Cardiac muscle cell (in vitro differentiated cells and primary cell): ENCODE measurements around the gene KLHDC1. TPM values are rescaled to one million over a fixed set of nuclear protein-coding genes. Genes with fewer than 3 reads are reported as not detected.
A peak's percentile ranks its signal among the peaks of the same experiment; 100 is the strongest.
"Not testable (repeated sequence)": the region's sequence is repeated elsewhere in the genome, so short reads cannot be mapped to it uniquely, and the experiment has no call there.

Source experiments
- DNase-seq, 2 donors: peaks; one replicate each; pipeline versions ENCODE4 v3.0.0 to v3.0.0-alpha.2; 2010 to 2017; ENCODE audit warnings: low read depth in 1 of 2, low spot score in 1 of 2
- H3K27ac ChIP-seq: fragments of 200-600 bp; sonication (generic); 2 replicates; pipeline ENCODE4 v1.5.1; 2016
- H3K27me3 ChIP-seq: fragments of 200-600 bp; sonication (generic); 2 replicates; pipeline ENCODE4 v1.6.0; 2016; ENCODE audit warnings: control low read depth
- H3K36me3 ChIP-seq: fragments of 200-600 bp; sonication (generic); 2 replicates; pipeline ENCODE4 v1.5.1; 2016; ENCODE audit warnings: control low read depth
- H3K4me1 ChIP-seq: fragments of 200-600 bp; sonication (generic); 2 replicates; pipeline ENCODE4 v1.8.1; 2017; ENCODE audit warnings: low read depth, mild to moderate bottlenecking, mixed run types
- H3K4me3 ChIP-seq: fragments of 200-600 bp; sonication (generic); 2 replicates; pipeline ENCODE4 v1.5.1; 2016; ENCODE audit warnings: mild to moderate bottlenecking
- H3K9me3 ChIP-seq: fragments of 200-600 bp; sonication (generic); 2 replicates; pipeline ENCODE4 v1.5.1; 2017; ENCODE audit warnings: low read depth, mild to moderate bottlenecking, control low read depth
- polyA plus RNA-seq: library from polyadenylated mRNA; unstranded; fragments of >200 nt; fragmentation: Nextera tagmentation; extraction: Ambion mirVana; gene quantifications from 2 replicates; pipeline ENCODE4 v1.2.1, GENCODE V29; 2016
- total RNA-seq: library from RNA; depleted of rRNA; stranded (reverse); fragments of >200 nt; gene quantifications from 2 replicates; pipeline ENCODE4 v1.2.3, GENCODE V29; 2016
- TF ChIP-seq, protein P1 (sequence below): IDR thresholded peaks from 2 replicates; pipeline ENCODE4 v1.5.1; 2012; ENCODE audit warnings: low read depth, mild to moderate bottlenecking, low read length

The KLHDC1 gene
- total and polyA plus RNA-seq, 2 experiments from 2014 or later, result 2.6 to 4.1 TPM

DNA sequence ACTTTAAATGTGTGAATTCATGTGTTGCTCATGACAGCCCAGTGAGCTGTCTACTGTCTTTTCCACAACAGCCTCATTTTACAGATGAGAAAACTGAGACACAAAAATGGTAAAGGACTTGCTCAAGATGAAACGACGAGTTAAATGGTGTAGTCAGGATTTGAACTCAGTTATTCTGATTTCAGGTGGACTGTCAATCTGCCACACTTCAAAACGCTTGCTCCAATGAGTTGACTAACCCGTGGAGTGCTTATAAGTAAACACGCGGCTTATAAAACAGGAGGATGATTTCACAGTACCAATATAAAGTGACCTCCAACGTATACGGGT is 4.3 kb upstream of the KLHDC1 start:
- Histone ChIP-seq H3K36me3 (no peaks in the 10 kb centered on the region), H3K4me1 (peaks cover 3% of the 10 kb centered on the region), H3K27me3 (no peaks in the 10 kb centered on the region), H3K4me3 (no peak overlapping the region), H3K27ac (no peak overlapping the region), H3K9me3 (no peaks in the 10 kb centered on the region)
- no peak for DNase-seq
- TF ChIP-seq, protein P1, sequence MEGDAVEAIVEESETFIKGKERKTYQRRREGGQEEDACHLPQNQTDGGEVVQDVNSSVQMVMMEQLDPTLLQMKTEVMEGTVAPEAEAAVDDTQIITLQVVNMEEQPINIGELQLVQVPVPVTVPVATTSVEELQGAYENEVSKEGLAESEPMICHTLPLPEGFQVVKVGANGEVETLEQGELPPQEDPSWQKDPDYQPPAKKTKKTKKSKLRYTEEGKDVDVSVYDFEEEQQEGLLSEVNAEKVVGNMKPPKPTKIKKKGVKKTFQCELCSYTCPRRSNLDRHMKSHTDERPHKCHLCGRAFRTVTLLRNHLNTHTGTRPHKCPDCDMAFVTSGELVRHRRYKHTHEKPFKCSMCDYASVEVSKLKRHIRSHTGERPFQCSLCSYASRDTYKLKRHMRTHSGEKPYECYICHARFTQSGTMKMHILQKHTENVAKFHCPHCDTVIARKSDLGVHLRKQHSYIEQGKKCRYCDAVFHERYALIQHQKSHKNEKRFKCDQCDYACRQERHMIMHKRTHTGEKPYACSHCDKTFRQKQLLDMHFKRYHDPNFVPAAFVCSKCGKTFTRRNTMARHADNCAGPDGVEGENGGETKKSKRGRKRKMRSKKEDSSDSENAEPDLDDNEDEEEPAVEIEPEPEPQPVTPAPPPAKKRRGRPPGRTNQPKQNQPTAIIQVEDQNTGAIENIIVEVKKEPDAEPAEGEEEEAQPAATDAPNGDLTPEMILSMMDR, result no peak

DNA sequence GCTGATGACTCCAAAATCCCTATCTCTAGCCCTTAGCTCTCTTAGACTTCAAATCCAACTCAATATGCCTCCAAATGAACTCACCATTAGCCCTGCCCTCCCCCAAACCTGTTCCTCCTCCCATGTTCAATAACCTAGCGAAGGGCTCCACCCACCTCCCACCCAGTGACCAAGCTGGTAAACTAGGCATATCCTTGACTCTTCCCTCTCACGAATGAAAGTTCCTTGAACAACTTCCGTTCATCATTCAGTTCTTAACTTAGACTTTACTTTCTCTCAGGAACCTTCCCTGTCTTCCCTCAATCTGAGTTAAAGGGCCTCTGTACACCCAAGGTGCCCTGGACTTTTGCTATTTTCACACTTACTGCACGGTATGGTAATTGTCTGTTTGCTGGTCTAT is 1.9 kb upstream of the KLHDC1 start:
- H3K9me3 ChIP-seq, result no peaks in the 10 kb centered on the region
- H3K27ac ChIP-seq, result no peak overlapping the region
- no peak overlapping the region for H3K4me3 ChIP-seq
- no peak for DNase-seq
- peaks cover 8% of the 10 kb centered on the region for H3K4me1 ChIP-seq
- H3K27me3 ChIP-seq, result no peaks in the 10 kb centered on the region
- TF ChIP-seq, protein P1, result no peak
- H3K36me3 ChIP-seq, result no peaks in the 10 kb centered on the region

DNA sequence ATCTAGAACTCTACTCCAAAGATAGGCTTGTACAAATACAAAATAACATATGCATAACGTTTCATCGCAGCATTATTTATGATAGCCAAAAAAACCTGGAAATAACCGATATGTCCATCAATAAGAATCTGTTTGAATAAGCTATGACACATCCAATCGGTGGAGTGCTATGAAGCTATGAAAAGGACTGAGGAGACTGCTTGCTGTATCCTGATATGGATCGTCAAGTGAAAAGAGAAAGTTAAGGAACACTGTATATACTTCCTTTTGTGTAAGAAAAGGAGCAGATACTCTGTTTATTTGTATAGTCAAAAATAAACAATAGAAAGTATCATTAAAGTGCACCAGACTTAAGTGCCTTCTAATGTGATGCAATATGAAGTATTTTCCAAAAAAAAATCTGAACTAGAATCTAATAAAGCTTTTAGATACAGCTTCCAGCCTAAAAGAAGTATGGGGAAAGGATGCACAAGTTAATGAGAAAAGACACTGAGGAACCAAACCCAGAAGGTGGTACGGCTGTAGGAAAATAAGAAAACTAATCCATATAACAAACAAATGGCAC is 645 bp upstream of the KLHDC1 start:
- Histone ChIP-seq H3K27ac (peak overlapping the region; percentile 95), H3K36me3 (no peaks in the 10 kb centered on the region), H3K4me3 (peak overlapping the region; percentile 44), H3K27me3 (no peaks in the 10 kb centered on the region), H3K9me3 (no peaks in the 10 kb centered on the region), H3K4me1 (peaks cover 8% of the 10 kb centered on the region)
- peak in 1 of 2 donors; percentile 10 for DNase-seq
- TF ChIP-seq, protein P1, result no peak

DNA sequence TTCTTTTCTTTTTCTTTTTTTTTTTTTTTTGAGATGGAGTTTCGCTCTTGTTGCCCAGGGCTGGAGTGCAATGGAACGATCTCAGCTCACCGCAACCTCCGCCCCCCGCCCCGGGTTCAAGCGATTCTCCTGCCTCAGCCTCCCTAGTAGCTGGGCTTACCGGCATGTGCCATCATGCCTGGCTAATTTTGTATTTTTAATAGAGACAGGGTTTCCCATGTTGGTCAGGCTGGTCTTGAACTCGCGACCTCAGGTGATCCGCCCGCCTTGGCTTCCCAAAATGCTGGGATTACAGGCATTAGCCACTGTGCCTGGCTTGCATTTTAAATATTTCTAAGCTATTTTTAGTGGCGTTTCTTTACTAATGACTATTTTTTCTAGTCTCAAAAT is 810 bp downstream of the KLHDC1 start:
- peak overlapping the region; percentile 95 for H3K27ac ChIP-seq
- not testable (repeated sequence) for H3K27me3 ChIP-seq, H3K36me3 ChIP-seq, DNase-seq, H3K9me3 ChIP-seq, H3K4me1 ChIP-seq
- H3K4me3 ChIP-seq, result peak overlapping the region; percentile 44

DNA sequence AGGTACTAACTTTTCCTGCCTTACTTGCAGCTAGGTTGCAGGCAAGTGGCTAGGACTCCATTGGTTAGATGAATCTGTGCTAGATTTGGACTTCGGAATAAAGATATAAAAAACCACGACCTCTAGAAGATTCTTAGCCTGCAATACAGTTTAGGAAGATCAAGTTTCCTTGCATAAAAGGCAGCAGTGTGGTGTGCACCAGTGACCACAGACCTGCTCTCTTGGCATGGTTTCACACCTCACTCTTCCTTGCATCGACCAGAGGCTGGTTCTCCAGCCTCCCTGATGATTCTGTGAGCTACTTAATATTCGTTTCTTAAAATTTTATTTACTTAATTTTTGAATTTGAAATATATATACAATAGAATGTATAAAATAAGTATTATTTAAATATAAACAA is 9.8 kb downstream of the KLHDC1 start:
- H3K27me3 ChIP-seq, result no peaks in the 10 kb centered on the region
- TF ChIP-seq, protein P1, result no peak
- DNase-seq, result no peak
- no peaks in the 10 kb centered on the region for H3K9me3 ChIP-seq
- H3K4me3 ChIP-seq, result no peak overlapping the region
- H3K36me3 ChIP-seq, result no peaks in the 10 kb centered on the region
- no peak overlapping the region for H3K27ac ChIP-seq
- no peaks in the 10 kb centered on the region for H3K4me1 ChIP-seq

DNA sequence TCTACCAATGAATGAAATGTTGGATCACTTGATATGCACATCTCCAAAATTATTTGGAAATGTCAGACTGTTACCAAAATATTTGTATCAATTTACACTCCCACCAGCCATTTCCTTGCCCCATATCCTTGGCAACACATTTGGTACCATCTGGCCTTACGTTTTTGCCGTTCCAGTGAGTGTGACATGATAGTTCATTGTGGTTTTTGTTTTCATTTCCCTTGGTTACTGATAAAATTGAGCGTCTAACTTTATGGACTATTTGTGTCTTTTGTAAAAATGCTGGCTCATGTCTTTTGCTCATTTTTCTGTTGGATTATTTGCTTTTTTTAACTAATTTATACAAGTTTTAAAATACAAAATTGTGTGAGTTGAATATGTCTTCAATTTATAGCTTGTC is 11.0 kb downstream of the KLHDC1 start:
- no peaks in the 10 kb centered on the region for H3K36me3 ChIP-seq
- TF ChIP-seq, protein P1, result no peak
- H3K4me3 ChIP-seq, result no peak overlapping the region
- H3K27me3 ChIP-seq, result no peaks in the 10 kb centered on the region
- peak in 1 of 2 donors; percentile 46 for DNase-seq
- H3K27ac ChIP-seq, result no peak overlapping the region
- H3K4me1 ChIP-seq, result no peaks in the 10 kb centered on the region
- H3K9me3 ChIP-seq, result no peaks in the 10 kb centered on the region

DNA sequence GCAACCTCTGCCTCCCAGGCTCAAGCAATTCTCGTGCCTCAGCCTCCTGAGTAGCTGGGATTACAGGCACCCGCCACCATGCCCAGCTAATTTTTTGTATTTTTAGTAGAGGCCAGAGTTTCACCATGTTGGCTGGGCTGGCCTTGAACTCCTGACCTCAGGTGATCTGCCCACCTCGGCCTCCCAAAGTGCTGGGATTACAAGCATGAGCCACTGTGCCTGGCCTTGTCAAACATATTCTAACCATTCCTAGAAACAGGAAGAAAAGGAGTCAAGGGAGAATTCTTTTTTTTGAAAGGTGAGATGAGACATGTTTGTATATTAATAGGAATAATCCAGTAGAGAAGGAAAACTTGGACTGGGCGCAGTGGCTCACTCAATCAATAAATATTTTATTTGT is 11.6 kb downstream of the KLHDC1 start:
- not testable (repeated sequence) for H3K27ac ChIP-seq, H3K4me3 ChIP-seq, DNase-seq, H3K27me3 ChIP-seq, H3K4me1 ChIP-seq, H3K36me3 ChIP-seq, H3K9me3 ChIP-seq

DNA sequence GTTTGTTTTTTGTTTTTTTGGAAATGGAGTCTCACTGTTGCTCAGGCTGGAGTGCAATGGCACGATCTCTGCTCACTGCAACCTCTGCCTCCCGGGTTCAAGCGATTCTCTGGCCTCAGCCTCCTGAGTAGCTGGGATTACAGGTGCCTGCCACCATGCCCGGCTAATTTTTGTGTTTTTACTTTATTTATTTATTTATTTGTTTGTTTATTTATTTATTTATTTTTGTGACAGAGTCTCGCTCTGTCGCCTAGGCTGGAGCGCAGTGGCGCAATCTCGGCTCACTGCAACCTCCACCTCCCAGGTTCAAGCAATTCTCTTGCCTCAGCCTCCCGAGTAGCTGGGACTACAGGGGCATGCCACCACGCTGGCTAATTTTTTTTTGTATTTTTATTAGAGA is 18.1 kb downstream of the KLHDC1 start:
- H3K36me3 ChIP-seq, H3K27me3 ChIP-seq, H3K9me3 ChIP-seq, H3K4me1 ChIP-seq, H3K27ac ChIP-seq, H3K4me3 ChIP-seq, DNase-seq: not testable (repeated sequence)
